Neural cell (in vitro differentiated cells): ENCODE data around the gene KLHL42.

ENCODE experiments used
- EP300 ChIP-seq: fragments of 450-650 bp; conservative IDR thresholded peaks from 2 replicates; pipeline ENCODE4 v1.6.1; 2014; ENCODE audit warnings: antibody characterized with exemption, mild to moderate bottlenecking, moderate library complexity; ENCODE audit not compliant: poor library complexity, severe bottlenecking
- POLR2AphosphoS5 ChIP-seq: IDR thresholded peaks from 2 replicates; pipeline ENCODE4 v1.6.1; 2012
- RAD21 ChIP-seq: fragments of 450-650 bp; conservative IDR thresholded peaks from 2 replicates; pipeline ENCODE4 v1.6.1; 2014; ENCODE audit warnings: antibody characterized with exemption, mild to moderate bottlenecking, moderate library complexity
- TAF1 ChIP-seq: IDR thresholded peaks from 2 replicates; pipeline ENCODE4 v1.6.1; 2012; ENCODE audit warnings: low read depth
- TF ChIP-seq, protein P1 (sequence below): fragments of 450-650 bp; IDR thresholded peaks from 2 replicates; pipeline ENCODE4 v1.5.1; 2014; ENCODE audit warnings: antibody characterized with exemption, mild to moderate bottlenecking, moderate library complexity; ENCODE audit not compliant: poor library complexity, severe bottlenecking
- TF ChIP-seq, protein P2 (sequence below): IDR thresholded peaks from 2 replicates; pipeline ENCODE4 v1.6.1; 2012; ENCODE audit warnings: borderline replicate concordance

DNA sequence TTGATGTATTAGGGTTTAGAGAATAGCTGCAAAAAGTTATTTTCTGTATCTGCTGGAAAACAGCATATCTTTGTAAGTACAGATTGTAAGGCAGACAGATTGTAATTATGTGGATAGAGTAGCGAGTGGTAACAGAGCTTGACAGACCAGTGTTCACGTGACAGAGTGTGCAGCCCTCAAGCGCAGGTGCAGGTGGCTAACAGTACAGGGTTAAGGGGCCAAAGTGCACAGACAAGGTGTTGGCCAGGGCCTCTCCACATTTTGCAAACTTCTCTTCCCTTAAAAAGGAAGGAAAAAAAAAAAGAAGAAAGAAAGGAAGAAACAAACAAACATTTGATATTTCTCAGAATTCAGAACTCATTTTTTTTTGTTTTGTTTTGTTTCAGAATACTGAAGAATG is 25.2 kb upstream of the KLHL42 start:
- TF ChIP-seq, protein P1, sequence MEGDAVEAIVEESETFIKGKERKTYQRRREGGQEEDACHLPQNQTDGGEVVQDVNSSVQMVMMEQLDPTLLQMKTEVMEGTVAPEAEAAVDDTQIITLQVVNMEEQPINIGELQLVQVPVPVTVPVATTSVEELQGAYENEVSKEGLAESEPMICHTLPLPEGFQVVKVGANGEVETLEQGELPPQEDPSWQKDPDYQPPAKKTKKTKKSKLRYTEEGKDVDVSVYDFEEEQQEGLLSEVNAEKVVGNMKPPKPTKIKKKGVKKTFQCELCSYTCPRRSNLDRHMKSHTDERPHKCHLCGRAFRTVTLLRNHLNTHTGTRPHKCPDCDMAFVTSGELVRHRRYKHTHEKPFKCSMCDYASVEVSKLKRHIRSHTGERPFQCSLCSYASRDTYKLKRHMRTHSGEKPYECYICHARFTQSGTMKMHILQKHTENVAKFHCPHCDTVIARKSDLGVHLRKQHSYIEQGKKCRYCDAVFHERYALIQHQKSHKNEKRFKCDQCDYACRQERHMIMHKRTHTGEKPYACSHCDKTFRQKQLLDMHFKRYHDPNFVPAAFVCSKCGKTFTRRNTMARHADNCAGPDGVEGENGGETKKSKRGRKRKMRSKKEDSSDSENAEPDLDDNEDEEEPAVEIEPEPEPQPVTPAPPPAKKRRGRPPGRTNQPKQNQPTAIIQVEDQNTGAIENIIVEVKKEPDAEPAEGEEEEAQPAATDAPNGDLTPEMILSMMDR: no peak
- no peak for TF ChIP-seq EP300
- no peak for TF ChIP-seq TAF1
- no peak for TF ChIP-seq POLR2AphosphoS5
- no peak for TF ChIP-seq RAD21
- TF ChIP-seq, protein P2, sequence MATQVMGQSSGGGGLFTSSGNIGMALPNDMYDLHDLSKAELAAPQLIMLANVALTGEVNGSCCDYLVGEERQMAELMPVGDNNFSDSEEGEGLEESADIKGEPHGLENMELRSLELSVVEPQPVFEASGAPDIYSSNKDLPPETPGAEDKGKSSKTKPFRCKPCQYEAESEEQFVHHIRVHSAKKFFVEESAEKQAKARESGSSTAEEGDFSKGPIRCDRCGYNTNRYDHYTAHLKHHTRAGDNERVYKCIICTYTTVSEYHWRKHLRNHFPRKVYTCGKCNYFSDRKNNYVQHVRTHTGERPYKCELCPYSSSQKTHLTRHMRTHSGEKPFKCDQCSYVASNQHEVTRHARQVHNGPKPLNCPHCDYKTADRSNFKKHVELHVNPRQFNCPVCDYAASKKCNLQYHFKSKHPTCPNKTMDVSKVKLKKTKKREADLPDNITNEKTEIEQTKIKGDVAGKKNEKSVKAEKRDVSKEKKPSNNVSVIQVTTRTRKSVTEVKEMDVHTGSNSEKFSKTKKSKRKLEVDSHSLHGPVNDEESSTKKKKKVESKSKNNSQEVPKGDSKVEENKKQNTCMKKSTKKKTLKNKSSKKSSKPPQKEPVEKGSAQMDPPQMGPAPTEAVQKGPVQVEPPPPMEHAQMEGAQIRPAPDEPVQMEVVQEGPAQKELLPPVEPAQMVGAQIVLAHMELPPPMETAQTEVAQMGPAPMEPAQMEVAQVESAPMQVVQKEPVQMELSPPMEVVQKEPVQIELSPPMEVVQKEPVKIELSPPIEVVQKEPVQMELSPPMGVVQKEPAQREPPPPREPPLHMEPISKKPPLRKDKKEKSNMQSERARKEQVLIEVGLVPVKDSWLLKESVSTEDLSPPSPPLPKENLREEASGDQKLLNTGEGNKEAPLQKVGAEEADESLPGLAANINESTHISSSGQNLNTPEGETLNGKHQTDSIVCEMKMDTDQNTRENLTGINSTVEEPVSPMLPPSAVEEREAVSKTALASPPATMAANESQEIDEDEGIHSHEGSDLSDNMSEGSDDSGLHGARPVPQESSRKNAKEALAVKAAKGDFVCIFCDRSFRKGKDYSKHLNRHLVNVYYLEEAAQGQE: no peak
